Measurements from ENCODE around the gene CTRB1.
A peak's percentile ranks its signal among the peaks of the same experiment; 100 is the strongest.
"Not testable (repeated sequence)": the region's sequence is repeated elsewhere in the genome, so short reads cannot be mapped to it uniquely, and the experiment has no call there.

The CTRB1 gene

GRCh38 chr16:75241955-75242354 is 23.2 kb downstream of the CTRB1 start:
- no peak for DNase-seq (ENCODE audit: low read depth)

- not testable (repeated sequence) for DNase-seq (ENCODE audit: low read depth)
Observed at GRCh38 chr16:75242436-75243078, 23.8 kb downstream of the CTRB1 start.

GRCh38 chr16:75243667-75244224 is 25.0 kb downstream of the CTRB1 start:
- DNase-seq (ENCODE audit: low read depth), result no peak

- peak; percentile 78 for DNase-seq (ENCODE audit: low read depth)
Observed at GRCh38 chr16:75244225-75244809, 25.5 kb downstream of the CTRB1 start.

DNA sequence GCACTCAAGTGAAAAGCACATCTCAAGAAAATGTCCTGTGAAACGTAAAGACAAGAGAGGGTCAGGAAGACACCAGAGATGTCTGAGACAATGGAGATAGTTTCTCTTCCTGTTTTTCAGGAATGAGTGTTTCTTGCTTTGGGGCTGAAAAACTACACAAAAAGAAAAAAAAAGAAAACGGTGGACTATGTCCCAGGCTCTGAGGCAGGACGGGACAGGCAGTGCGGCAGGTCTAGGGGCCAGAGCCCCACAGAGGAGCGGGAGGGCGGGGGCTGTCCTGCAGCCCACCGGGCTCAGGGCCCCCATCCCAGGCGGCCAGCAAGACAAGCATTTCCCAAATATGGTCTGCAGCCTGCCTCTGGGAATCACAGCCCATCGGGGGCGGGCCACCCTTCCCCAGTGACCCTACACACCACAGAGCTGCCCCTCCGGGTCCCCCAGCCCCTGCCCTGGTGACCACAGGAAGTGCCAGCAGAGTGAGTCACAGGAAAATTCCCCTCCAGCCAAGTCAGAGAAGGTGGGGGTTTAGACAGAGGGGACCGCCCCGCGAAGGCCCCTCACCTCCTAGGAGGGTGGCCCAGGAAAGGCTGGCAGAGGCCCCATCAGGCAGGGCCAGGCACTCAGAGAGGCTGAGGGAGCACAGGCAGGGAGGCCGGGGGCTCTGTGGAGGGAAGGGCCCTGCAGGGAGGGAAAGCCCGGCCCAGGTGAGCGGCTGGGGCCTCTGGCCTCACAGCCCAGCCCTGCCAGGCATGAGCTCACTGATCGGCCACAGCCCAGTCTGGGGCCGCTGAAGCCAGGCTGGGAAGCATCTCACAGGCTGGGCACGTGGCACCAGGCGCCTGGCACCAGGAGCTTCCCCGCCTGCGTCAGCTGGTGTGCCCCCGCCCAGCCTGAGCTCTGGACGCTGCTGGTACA is 26.3 kb downstream of the CTRB1 start:
- peak; percentile 90 for DNase-seq (ENCODE audit: low read depth)

DNA sequence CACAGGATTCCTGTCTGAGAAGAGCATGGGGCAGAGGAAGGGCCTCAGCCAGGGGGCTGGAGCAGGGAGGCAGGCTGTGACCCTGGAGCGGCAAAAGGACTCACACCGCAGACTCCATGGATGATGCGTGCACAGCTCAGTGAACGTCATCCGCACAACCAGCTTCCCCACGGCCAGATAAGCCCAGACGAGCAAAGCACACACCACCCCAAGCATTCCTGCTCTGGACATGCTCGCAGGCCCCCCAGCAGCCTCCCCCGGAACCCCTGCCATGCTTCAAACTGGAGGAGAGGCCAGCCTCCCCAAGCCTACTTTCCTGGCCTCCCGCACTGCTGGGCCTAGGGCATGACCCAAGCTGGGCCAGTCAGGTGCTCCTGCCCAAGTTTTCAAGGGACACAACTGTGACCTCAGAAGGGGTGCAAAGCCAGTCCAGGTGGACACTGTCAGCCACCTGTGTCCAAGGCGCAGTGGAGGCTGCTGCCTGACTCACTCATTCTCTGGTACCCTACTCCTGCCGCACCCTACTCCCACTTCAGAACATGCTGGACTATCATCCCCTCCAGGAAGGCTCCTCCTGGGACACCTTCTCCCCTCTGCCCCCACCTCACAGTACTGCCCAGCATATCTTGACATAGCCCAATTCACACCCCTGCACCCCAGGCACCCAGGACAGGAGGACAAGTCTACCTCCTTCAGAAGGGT is 27.9 kb downstream of the CTRB1 start:
- no peak for DNase-seq (ENCODE audit: low read depth)

DNA sequence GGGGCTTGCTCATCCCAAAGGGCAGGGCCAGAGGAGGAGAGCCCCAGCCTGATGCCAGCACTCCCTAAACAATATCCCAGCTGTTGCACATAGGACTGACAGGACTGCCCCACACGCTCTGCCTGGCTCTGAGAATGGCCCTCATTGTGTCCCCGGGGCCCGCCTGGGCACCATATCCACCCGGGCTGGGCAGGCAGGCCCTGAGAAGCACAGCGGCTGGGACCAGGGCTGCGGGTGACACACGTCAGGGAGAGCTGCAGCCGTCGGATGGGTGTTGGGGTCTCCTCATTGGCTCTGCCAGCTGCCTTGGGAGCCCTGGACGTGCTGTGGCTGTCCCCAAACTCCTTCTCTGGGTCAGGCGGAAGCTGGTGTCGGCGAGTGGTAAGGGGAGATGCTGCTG is 28.5 kb downstream of the CTRB1 start:
- no peak for DNase-seq (ENCODE audit: low read depth)

DNA sequence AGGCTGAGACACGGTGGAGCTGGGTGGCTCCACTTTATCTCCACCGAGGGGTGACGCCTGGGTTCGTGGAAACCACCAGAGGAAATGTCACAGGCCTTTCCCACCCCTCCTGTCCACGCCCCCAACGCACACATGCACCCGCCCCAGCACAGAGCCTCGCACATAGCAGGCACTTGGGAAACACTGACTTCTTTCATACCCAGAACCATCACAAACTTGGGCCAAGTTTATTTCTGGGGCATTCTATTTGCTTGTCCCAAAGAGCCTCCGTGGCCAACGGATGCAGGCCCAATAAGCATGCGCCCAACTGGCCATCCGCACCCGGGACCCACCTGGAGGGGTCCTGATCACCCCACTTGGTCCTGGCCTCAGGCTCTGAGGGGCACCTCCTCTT is 29.4 kb downstream of the CTRB1 start:
- no peak for DNase-seq (ENCODE audit: low read depth)

DNA sequence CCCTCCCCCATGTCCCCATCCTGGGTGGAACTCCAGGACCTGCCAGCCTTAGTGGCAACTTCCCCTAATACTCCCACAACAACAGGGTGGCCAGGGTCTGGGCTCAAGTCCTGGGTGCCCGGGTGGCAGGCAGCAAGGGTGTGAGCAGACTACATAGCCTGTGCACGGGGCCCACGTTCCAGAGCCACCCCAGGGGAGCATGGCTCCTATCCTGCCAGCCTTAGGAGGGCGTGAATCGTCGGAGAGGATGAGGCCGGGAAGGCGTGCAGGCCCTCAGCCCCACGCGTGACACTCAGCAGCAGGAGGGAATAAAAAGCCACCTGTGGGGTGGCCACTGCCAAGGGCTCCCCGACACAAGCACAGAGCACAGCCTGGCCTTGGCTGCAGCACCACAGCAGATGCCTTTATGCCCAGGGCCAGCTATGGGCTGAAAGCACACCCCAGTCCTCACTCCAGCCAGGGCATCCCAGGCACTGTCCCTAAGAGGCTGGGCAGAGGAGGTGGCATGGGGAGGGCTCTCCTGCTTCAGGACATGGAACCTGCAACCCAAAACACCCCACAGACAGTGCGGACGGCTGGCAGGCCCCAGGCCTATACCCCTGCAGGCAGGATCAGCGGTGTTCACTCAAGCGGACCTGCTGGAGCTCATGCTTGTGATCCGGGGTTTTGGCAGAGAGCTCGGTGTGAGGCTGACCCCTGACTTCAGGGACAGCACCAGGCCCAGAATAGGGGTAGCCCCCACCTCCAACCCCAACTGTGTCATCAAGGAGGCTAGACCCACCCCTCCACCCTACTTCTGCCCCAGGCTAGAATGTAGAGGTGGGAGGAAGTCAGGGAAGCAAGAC is 30.0 kb downstream of the CTRB1 start:
- DNase-seq (ENCODE audit: low read depth), result no peak

DNA sequence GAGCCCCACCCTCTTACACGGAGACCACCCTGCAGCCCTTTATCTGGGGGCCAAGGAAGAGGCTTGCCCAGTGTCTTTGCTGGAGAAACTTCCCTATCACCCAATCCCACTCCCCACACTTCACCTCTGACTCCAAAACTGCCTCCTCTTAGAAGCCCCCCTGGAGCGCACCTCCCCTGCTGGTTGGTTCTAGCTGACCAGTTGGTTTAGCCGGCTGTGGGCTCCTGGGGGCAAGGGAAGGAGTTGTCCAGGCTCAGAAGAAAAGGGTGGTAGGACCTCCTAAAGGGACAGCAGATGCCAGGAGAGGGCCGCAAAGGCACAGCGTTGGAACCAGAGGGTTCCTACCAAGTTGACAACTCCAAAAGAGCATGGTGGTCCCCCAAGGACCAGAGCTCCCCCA is 30.7 kb downstream of the CTRB1 start:
- no peak for DNase-seq (ENCODE audit: low read depth)

DNA sequence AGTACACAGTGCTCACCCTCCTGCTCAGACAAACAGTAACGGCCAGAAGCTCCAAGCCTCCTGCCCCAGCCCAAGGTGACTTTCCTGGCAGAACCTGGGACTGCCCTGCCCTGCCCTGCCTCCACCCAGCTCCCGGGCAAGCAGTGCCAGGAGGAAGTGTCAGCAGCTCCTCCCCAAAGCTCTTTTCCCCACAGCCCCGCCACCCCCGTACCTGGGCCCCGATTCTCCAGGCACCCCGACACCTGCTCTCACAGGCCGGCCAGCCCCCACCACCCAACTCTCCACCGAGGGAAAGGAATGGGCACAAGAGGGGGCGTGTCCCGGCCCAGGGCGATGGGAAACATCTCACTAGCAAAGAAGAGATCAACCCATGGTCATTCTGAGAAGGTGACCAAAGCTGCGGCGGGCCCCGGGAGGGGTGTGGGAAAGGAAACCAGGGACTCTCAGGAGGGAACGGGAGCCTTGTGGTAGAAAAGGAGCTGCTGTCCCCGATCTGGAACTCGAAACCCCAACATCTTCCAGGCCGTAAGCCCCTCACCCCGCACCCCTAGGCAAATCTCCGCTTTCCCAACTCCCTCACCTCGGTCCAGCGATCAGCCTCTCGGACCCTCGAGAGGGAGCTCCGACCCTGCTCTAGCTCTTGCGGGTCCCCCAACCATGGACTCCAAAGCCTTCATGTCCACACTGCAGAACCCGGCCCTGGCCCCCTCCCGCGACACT is 31.5 kb downstream of the CTRB1 start:
- DNase-seq (ENCODE audit: low read depth), result no peak

DNA sequence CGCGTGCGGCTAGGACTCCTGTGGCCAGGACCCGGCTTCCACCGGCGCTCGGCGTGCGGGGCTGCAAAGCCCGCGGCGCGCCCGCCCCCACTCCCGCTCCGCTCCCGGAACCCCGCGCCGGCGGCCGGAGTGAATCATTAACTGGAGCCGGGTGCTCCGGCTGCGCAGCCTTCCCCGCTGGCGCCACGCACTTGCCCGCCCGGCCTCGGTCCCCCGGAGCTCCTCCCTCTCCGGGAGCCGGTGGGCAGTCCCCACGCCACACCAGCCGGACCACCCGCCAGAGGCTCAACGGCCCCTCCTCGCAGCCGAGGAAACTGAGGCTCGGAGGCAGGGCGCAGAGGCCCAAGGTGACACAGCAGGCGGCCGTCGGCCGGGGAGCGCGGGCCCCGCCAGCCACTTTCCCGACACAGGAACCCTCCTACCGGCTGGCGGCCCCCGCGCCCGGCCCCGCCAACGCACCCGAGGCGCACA is 32.1 kb downstream of the CTRB1 start:
- DNase-seq (ENCODE audit: low read depth), result no peak

DNA sequence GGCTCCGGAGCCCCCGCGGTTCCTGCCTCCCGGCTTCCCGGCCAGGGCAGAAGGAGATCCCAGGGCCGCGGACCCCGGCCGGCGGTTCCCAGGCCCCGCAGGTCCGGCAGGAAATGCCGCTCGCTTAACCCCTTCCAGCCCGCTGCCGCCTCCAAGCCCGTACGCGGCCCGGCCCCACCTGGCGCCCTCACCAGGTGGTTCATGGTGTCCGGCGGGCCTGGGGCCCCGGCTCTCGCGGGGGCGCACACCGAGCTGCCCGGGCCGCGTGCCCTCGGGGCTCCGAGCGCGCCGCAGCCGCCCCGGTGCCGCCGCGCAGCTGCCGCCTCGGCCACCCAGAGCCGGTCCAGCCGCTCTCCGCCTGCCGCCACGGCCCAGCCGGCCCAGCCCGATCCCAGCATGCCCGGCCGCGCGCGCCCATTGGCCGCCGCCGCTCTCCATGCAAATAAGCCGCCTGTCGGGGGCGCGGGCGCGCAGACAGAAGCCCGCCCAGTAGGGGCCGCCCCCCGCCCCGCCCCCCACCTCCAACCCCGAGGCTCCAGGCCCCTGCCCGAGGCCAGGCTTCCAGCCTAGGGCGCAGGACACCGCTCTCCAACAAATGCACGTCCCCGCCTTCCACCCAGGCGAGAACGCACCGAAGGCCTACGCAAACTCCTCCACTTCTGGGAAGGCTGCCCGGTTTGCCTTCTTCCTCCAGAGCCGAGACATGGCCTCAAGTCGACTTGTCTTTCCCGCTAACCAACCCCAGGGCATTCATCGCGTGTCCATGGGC is 32.7 kb downstream of the CTRB1 start, which contains the start of gene BCAR1:
BCAR1 (minus strand) TSS at position 345 of the 769 bp plus-strand sequence; CDS start at position 203, 142 bp downstream.
- DNase-seq (ENCODE audit: low read depth), result peak; percentile 85

- no peak for DNase-seq (ENCODE audit: low read depth)
Observed at GRCh38 chr16:75252049-75252864, 33.5 kb downstream of the CTRB1 start.

- DNase-seq (ENCODE audit: low read depth), result no peak
Observed at GRCh38 chr16:75252946-75253911, 34.4 kb downstream of the CTRB1 start.

DNA sequence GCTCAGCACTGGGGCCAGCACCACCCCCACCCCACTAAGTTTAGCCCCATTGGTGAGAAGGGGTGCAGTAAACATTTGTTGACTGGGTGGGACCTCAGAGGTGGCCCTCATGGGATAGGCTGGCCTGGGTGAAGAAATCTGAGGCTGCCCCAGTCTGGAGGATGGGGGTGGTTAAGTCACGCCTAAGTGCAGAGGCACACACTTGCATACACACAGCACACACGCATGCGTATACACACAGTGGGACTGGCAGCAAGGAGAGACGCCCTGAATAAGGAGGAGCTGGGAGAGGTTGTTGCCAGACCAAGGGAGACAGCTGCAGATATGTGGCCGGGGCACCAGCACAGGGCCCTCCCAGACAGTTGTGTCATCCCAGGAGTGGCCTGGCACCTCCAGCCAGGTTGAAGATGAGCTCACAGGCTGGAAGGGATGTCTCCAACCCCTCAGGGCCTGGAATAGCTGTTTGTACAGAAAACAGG is 35.6 kb downstream of the CTRB1 start:
- DNase-seq (ENCODE audit: low read depth), result peak; percentile 93

GRCh38 chr16:75256059-75256571 is 37.3 kb downstream of the CTRB1 start:
- no peak for DNase-seq (ENCODE audit: low read depth)
